OCI-LY1 (cell line): Measurements from ENCODE around the gene KRT32.

Experiments
- H2AFZ ChIP-seq: fragments of 200-600 bp; sonication (generic), shearing (Covaris generic); 2 replicates; pipeline ENCODE4 v1.6.0; 2014; ENCODE audit warnings: antibody characterized with exemption, mild to moderate bottlenecking, low read length
- H3F3A ChIP-seq: fragments of 200-600 bp; sonication (generic), shearing (Covaris generic); 2 replicates; pipeline ENCODE4 v1.6.0; 2014; ENCODE audit warnings: mild to moderate bottlenecking, antibody characterized with exemption, low read length, moderate library complexity; ENCODE audit not compliant: insufficient read depth
- H3K27ac ChIP-seq: fragments of 200-600 bp; sonication (generic); 2 replicates; pipeline ENCODE4 v1.5.1; 2014; ENCODE audit warnings: low read length, mixed run types, mild to moderate bottlenecking, low read depth; ENCODE audit not compliant: poor library complexity, severe bottlenecking
- H3K27me3 ChIP-seq: fragments of 200-600 bp; sonication (generic); 2 replicates; pipeline ENCODE4 v1.6.0; 2014; ENCODE audit warnings: antibody characterized with exemption, mild to moderate bottlenecking, low read length, moderate library complexity; ENCODE audit not compliant: insufficient read depth
- H3K36me3 ChIP-seq: fragments of 200-600 bp; sonication (generic); 2 replicates; pipeline ENCODE4 v1.6.1; 2014; ENCODE audit warnings: mild to moderate bottlenecking, antibody characterized with exemption, low read length, moderate library complexity, mixed read lengths; ENCODE audit not compliant: insufficient read depth
- H3K4me1 ChIP-seq: fragments of 200-600 bp; sonication (generic); 2 replicates; pipeline ENCODE4 v1.5.1; 2014; ENCODE audit warnings: mild to moderate bottlenecking, low read length, moderate library complexity; ENCODE audit not compliant: insufficient read depth, severe bottlenecking
- H3K4me2 ChIP-seq: fragments of 200-600 bp; sonication (generic), shearing (Covaris generic); 2 replicates; pipeline ENCODE4 v1.6.1; 2014; ENCODE audit warnings: low read length
- H3K4me3 ChIP-seq: fragments of 200-600 bp; sonication (generic); 2 replicates; pipeline ENCODE4 v1.5.1; 2014; ENCODE audit warnings: low read length, low read depth, mild to moderate bottlenecking, mixed read lengths; ENCODE audit not compliant: poor library complexity, severe bottlenecking
- H3K79me2 ChIP-seq: fragments of 200-600 bp; shearing (Covaris generic); 2 replicates; pipeline ENCODE4 v1.6.1; 2016; ENCODE audit warnings: mixed run types, low read length, mixed read lengths; ENCODE audit not compliant: insufficient read depth
- H3K9ac ChIP-seq: fragments of 200-600 bp; sonication (generic), shearing (Covaris generic); 2 replicates; pipeline ENCODE4 v1.6.1; 2014; ENCODE audit warnings: mild to moderate bottlenecking, low read length, mixed read lengths
- H3K9me2 ChIP-seq: fragments of 200-600 bp; sonication (generic), shearing (Covaris generic); 2 replicates; pipeline ENCODE4 v1.6.1; 2014; ENCODE audit warnings: low read depth, mild to moderate bottlenecking, low read length, mixed read lengths
- H3K9me3 ChIP-seq: fragments of 200-600 bp; shearing (Covaris generic); 2 replicates; pipeline ENCODE4 v1.6.1; 2014; ENCODE audit warnings: low read length, mixed read lengths
- H4K20me1 ChIP-seq: fragments of 200-600 bp; sonication (generic), shearing (Covaris generic); 2 replicates; pipeline ENCODE4 v1.6.0; 2016; ENCODE audit warnings: mild to moderate bottlenecking, low read length; ENCODE audit not compliant: insufficient read depth
- CTCF ChIP-seq: fragments of 200-600 bp; sonication (generic), shearing (Covaris generic); IDR thresholded peaks from 2 replicates; pipeline ENCODE4 v1.5.1; 2017; ENCODE audit warnings: mild to moderate bottlenecking, antibody characterized with exemption, low read length, moderate library complexity, mixed read lengths
- EZH2 ChIP-seq: fragments of 200-600 bp; sonication (generic), shearing (Covaris generic); IDR thresholded peaks from 2 replicates; pipeline ENCODE4 v1.8.0; 2017; ENCODE audit warnings: borderline replicate concordance, mixed run types, mild to moderate bottlenecking, antibody characterized with exemption, low read length, moderate library complexity, mixed read lengths

Gene KRT32

GRCh38 chr17:41480581-41480980 lies 13.4 kb upstream of the KRT32 start:
- no peaks in the 10 kb centered on the region for H3F3A ChIP-seq
- H3K4me2 ChIP-seq: no peak overlapping the region
- no peaks in the 10 kb centered on the region for H4K20me1 ChIP-seq
- H3K79me2 ChIP-seq: no peaks in the 10 kb centered on the region
- no peak overlapping the region for H3K9ac ChIP-seq
- no peak overlapping the region for H3K4me3 ChIP-seq
- H3K27ac ChIP-seq: no peak overlapping the region
- H3K27me3 ChIP-seq: no peaks in the 10 kb centered on the region; the same call in 1 of the 2 replicates
- no peaks in the 10 kb centered on the region for H3K9me2 ChIP-seq
- no peaks in the 10 kb centered on the region for H3K9me3 ChIP-seq
- no peak overlapping the region for H2AFZ ChIP-seq
- H3K4me1 ChIP-seq: no peaks in the 10 kb centered on the region
- TF ChIP-seq CTCF (no peak), EZH2 (no peak)
- H3K36me3 ChIP-seq: no peaks in the 10 kb centered on the region

- no peak overlapping the region for H3K4me3 ChIP-seq
- no peak overlapping the region for H2AFZ ChIP-seq
- H3K27ac ChIP-seq: no peak overlapping the region
- no peaks in the 10 kb centered on the region for H4K20me1 ChIP-seq
- H3K36me3 ChIP-seq: no peaks in the 10 kb centered on the region
- no peaks in the 10 kb centered on the region for H3K79me2 ChIP-seq
- no peaks in the 10 kb centered on the region for H3K4me1 ChIP-seq
- H3K9me3 ChIP-seq: no peaks in the 10 kb centered on the region
- no peak for TF ChIP-seq EZH2
- TF ChIP-seq CTCF: no peak
- no peak overlapping the region for H3K9ac ChIP-seq
- no peaks in the 10 kb centered on the region; the same call in 1 of the 2 replicates for H3K27me3 ChIP-seq
- no peaks in the 10 kb centered on the region for H3K9me2 ChIP-seq
- no peaks in the 10 kb centered on the region for H3F3A ChIP-seq
- H3K4me2 ChIP-seq: no peak overlapping the region
Measured at GRCh38 chr17:41480136-41480535, 12.9 kb upstream of the KRT32 start.

GRCh38 chr17:41478237-41478636 lies 11.1 kb upstream of the KRT32 start:
- Histone ChIP-seq H3K9me2 (no peaks in the 10 kb centered on the region), H2AFZ (no peak overlapping the region), H3K27ac (no peak overlapping the region), H3K4me3 (no peak overlapping the region), H3K27me3 (no peaks in the 10 kb centered on the region; the same call in 1 of the 2 replicates), H4K20me1 (no peaks in the 10 kb centered on the region), H3F3A (no peaks in the 10 kb centered on the region), H3K4me2 (no peak overlapping the region), H3K9me3 (no peaks in the 10 kb centered on the region), H3K36me3 (no peaks in the 10 kb centered on the region), H3K79me2 (no peaks in the 10 kb centered on the region), H3K4me1 (no peaks in the 10 kb centered on the region), H3K9ac (no peak overlapping the region)
- TF ChIP-seq CTCF (no peak), EZH2 (no peak)
